Calu3 (cell line): ENCODE results near the gene C1R. TPM values are rescaled to one million over a fixed set of nuclear protein-coding genes. Genes with fewer than 3 reads are reported as not detected.

ENCODE experiments used
- BruUV-seq: library from RNA; stranded (reverse); fragments of 400-500 nt; replicated peaks from 2 replicates; lab custom pipeline; 2021; lab: Mats Ljungman, UMichigan
- CTCF ChIA-PET: fragments of 300-600 bp; sonication (Branson Sonifier 250); formaldehyde crosslinking; loops from one replicate; lab custom pipeline; 2022; ENCODE audit warnings: antibody characterized with exemption; lab: Charles Lee
- DNase-seq: peaks from one replicate; pipeline ENCODE4 v3.0.0; 2022
- H3K27ac Mint-ChIP-seq: one replicate; pipeline ENCODE4 v1.8.0; 2022; ENCODE audit warnings: mixed read lengths; ENCODE audit not compliant: unreplicated experiment
- H3K27me3 Mint-ChIP-seq: one replicate; pipeline ENCODE4 v1.8.0; 2022; ENCODE audit warnings: mixed read lengths; ENCODE audit not compliant: unreplicated experiment
- H3K36me3 Mint-ChIP-seq: one replicate; pipeline ENCODE4 v1.8.0; 2022; ENCODE audit warnings: mild to moderate bottlenecking, moderate library complexity, mixed read lengths; ENCODE audit not compliant: insufficient read depth, unreplicated experiment
- H3K4me1 Mint-ChIP-seq: one replicate; pipeline ENCODE4 v1.8.0; 2022; ENCODE audit warnings: mild to moderate bottlenecking, low read depth, mixed read lengths; ENCODE audit not compliant: unreplicated experiment
- H3K4me3 Mint-ChIP-seq: one replicate; pipeline ENCODE4 v1.8.0; 2022; ENCODE audit warnings: mild to moderate bottlenecking, low read depth, moderate library complexity, mixed read lengths; ENCODE audit not compliant: unreplicated experiment
- H3K9me3 Mint-ChIP-seq: one replicate; pipeline ENCODE4 v1.8.0; 2022; ENCODE audit warnings: low read depth, mixed read lengths; ENCODE audit not compliant: unreplicated experiment
- intact Hi-C: fragments of 100-400 bp; cut with micrococcal nuclease; formaldehyde crosslinking; loops from one replicate; pipeline ENCODE4 v1.10.0; 2022; ENCODE audit not compliant: unreplicated experiment
- total RNA-seq: library from RNA; stranded (reverse); gene quantifications from 2 replicates; pipeline ENCODE4 v1.2.3, GENCODE V29; 2022
- TF ChIP-seq, protein P1 (sequence below): fragments of 200-600 bp; IDR thresholded peaks from one replicate; pipeline ENCODE4 v1.8.0; 2022; ENCODE audit warnings: antibody characterized with exemption; ENCODE audit not compliant: unreplicated experiment

C1R gene
- total RNA-seq, 1 experiment from 2014 or later = 7.6 TPM

DNA sequence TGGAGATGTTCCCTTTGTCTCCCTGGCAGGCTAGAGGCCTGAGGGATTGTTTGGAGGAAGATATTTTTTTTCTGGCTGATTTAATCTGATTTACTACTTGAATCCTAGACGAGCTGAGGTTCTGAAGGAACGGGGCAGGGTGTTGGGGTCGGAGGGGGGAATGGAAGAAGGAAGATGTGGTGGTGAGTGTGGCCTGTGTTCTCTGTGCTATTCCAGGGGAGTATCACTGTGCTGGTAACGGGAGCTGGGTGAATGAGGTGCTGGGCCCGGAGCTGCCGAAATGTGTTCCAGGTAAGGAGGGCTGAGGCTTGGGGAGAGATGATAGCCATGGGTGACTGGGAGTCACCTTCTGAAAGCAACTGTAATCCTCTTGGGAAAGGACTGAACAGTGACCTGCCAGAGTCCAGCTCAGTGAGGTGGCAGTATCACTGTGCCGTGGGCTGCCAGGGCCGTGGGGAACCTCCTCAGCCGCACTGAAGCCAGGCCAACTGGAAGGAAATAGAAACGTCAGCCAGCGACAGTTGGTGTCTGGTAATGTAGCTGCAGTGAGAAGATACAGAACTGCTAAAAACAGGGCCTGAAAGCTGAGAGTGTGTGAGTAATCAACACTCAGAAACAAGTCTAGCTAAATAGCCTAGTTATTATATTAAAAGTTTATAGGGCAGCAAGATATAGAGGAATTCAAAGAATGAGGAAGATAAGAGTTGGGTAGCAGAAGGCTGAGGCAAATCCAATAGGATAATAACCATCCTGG is 23.8 kb downstream of the C1R start:
- Mint-ChIP-seq H3K36me3 (no peaks in the 10 kb centered on the region), H3K27me3 (peaks cover 11% of the 10 kb centered on the region), H3K4me3 (no peak overlapping the region), H3K4me1 (peaks cover 23% of the 10 kb centered on the region), H3K9me3 (no peaks in the 10 kb centered on the region), H3K27ac (no peak overlapping the region)
- intact Hi-C loops = no loop called here
- CTCF ChIA-PET = interaction anchor here (0.9 to 1.2 kb wide), 6 partner anchors 8 to 50 kb away, joined by 3 to 5 read pairs (median 3); partner anchors contain the start of genes C1S and LPCAT3
- DNase-seq = no peak
- BruUV-seq = no TSS peak
- TF ChIP-seq, protein P1, sequence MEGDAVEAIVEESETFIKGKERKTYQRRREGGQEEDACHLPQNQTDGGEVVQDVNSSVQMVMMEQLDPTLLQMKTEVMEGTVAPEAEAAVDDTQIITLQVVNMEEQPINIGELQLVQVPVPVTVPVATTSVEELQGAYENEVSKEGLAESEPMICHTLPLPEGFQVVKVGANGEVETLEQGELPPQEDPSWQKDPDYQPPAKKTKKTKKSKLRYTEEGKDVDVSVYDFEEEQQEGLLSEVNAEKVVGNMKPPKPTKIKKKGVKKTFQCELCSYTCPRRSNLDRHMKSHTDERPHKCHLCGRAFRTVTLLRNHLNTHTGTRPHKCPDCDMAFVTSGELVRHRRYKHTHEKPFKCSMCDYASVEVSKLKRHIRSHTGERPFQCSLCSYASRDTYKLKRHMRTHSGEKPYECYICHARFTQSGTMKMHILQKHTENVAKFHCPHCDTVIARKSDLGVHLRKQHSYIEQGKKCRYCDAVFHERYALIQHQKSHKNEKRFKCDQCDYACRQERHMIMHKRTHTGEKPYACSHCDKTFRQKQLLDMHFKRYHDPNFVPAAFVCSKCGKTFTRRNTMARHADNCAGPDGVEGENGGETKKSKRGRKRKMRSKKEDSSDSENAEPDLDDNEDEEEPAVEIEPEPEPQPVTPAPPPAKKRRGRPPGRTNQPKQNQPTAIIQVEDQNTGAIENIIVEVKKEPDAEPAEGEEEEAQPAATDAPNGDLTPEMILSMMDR = no peak

DNA sequence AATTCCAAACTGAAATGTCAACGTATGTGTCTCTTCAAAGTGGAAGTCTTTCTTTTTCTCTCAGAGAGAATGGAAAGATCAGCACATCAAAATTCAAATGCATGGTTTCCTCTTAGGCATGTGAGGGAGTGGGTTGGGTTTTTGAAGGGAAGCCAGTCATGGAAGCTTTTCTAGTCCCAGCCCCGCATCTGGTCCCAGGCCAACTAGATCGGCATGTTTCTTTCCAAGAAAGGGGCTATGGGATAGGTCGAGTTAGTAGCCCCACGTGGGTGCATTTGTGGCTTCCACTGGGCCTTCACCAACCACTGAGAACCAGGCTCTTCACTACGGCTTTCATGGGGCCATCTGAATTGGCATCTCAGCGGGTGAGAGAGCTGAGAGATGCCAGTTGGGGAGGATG is 25.1 kb downstream of the C1R start:
- intact Hi-C loops = no loop called here

DNA sequence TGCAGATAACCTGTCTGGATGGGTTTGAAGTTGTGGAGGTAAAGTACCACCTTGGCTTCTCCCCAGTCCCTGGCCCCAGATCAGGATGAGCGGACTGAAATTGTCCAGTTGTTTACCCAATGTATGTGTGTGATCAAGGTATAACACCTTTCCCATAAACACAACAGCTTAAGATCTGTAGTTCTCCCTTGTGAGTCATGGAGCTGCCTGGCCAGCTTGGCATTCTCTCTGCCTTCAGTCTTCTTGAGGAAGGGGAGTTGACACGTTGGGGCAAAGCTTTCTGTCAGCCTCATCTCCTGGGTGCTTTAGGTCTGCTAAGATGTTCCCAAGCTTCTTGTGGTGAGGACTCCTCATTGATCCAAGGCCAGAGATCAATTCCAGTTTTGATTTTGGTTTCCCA is 25.6 kb downstream of the C1R start:
- intact Hi-C loops = no loop called here
- BruUV-seq = no TSS peak
- DNase-seq = no peak

More for the DNA sequence above, 25.1 kb downstream of the C1R start:
- CTCF ChIA-PET = no interaction called here
- H3K36me3 Mint-ChIP-seq = no peaks in the 10 kb centered on the region
- peaks cover 5% of the 10 kb centered on the region for H3K27me3 Mint-ChIP-seq
- no peak for DNase-seq
- H3K9me3 Mint-ChIP-seq = no peaks in the 10 kb centered on the region
- TF ChIP-seq, protein P1 = no peak
- H3K4me3 Mint-ChIP-seq = no peak overlapping the region
- no peak overlapping the region for H3K27ac Mint-ChIP-seq
- no TSS peak for BruUV-seq
- H3K4me1 Mint-ChIP-seq = peaks cover 23% of the 10 kb centered on the region

DNA sequence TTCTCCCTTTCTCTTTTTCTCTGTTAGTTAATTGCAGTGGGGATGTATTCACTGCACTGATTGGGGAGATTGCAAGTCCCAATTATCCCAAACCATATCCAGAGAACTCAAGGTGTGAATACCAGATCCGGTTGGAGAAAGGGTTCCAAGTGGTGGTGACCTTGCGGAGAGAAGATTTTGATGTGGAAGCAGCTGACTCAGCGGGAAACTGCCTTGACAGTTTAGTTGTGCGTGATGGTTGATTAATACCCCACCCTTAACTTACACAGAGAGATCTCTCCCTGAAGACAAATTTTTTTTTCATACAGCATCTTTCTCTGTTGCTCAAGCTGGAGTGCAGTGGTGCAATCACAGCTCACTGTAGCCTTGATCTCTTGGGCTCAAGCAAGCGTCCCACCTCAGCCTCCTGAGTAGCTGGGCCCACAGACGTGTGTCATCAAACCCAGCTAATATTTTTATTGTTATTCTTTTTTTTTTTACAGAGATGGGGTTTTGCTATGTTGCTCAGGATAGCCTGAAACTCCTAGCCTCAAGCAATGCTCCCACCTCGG is 27.1 kb downstream of the C1R start:
- DNase-seq = no peak
- Mint-ChIP-seq H3K4me3 (no peak overlapping the region), H3K9me3 (no peaks in the 10 kb centered on the region), H3K27me3 (peaks cover 14% of the 10 kb centered on the region), H3K36me3 (no peaks in the 10 kb centered on the region), H3K4me1 (peaks cover 32% of the 10 kb centered on the region), H3K27ac (no peak overlapping the region)
- BruUV-seq = no TSS peak
- intact Hi-C loops = no loop called here
- CTCF ChIA-PET = interaction anchor here (0.6 kb wide), 1 partner anchor 1551 kb away, joined by 3 read pairs; no protein-coding TSS in a partner anchor
- TF ChIP-seq, protein P1 = no peak

More for the DNA sequence above, 25.6 kb downstream of the C1R start:
- CTCF ChIA-PET = no interaction called here
- Mint-ChIP-seq H3K4me1 (peaks cover 23% of the 10 kb centered on the region), H3K27me3 (peaks cover 4% of the 10 kb centered on the region), H3K4me3 (no peak overlapping the region), H3K36me3 (no peaks in the 10 kb centered on the region), H3K27ac (no peak overlapping the region), H3K9me3 (no peaks in the 10 kb centered on the region)
- TF ChIP-seq, protein P1 = no peak
